Germinal center (tissue), 1 donor: ENCODE data around the gene LIPH.
A peak's percentile ranks its signal among the peaks of the same experiment; 100 is the strongest.

Experiments
- DNase-seq: peaks from one replicate; pipeline ENCODE4 v3.0.0; 2012; ENCODE audit warnings: mixed read lengths, low spot score

LIPH gene

DNA sequence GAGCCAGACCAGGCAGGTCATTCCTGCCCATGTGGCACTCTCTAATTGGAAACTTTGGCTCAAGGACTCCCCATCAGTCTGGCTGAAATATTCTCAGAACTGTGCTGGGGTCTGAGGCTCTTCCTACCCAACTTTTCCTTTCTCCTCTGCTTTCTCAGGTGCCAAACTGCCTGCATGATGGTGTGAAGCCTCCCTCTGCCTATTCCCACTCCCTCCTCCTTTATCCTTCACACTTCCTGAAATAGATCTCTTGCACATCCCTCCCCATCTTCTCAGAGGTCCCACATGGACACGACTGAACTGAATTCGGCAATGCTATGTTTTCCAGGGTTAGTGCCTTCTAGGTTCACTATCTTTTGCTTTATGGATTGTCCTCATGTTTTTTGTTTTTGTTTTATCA, 12.5 kb downstream of the LIPH start:
- no peak for DNase-seq

DNA sequence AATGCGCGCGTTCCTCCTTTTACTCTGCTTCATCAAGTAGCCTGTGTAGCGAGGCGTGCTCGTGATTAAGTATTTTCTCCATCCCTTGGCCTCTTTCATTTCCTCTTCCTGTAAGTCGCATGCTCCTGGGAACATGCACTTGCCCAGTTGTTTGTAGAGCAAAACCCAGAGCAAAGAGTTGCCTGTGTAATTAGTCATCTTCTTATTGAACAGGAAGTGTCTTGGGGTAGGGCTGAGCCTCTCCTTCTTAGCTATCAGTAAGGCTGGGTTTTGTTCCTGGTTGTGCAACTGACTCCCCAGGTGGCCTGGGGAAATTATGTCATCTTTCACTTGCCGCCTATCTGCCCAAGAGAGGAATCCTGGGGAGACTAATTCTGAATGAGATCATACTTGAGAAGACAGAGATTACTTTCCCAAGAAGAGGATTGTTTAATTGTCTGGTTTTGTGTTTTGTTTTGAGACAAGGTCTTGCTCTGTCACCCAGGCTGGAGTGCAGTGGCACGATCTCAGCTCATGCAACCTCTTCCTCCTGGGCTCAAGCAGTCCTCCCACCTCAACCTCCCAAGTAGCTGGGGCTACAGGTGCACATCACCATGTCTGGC, 14.9 kb downstream of the LIPH start:
- peak; percentile 34 for DNase-seq

DNA sequence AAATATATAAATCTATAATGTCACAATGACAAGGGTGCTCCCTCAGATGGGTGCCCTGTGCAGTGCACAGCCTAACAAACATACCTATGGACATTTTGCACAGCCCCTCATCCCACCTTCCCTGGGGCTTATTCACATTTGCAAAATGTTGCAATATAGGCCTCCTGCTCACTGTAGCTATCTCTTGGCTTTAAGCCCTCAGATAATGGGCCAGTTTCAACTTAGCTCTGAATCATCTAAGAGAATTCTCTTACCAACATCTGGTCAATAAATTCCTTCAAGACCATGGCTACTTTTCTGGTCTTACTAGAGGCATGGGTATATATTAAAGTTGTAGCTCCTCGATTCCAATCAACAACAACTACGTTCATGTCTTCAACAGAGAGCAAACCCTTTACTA, 17.9 kb downstream of the LIPH start:
- no peak for DNase-seq

DNA sequence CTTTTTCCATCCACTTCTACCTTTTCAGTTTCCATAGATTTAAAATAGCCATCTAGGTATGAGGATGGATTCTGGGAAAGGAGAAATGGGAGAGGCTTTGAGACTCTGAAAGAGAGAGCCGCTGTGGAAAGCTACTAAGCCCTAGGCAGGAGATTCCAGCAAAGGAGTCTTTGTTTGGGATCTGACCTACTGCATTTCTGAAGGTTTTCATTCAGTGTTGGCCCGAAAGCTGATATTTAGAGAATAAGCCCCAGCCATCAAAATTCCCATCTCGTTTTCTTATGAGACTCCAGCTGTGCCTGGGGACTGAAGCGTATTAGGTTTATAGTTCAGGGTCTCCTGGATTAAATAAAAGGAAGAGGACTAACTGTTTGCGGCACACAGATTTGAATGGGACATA, 19.5 kb downstream of the LIPH start:
- DNase-seq = no peak

DNA sequence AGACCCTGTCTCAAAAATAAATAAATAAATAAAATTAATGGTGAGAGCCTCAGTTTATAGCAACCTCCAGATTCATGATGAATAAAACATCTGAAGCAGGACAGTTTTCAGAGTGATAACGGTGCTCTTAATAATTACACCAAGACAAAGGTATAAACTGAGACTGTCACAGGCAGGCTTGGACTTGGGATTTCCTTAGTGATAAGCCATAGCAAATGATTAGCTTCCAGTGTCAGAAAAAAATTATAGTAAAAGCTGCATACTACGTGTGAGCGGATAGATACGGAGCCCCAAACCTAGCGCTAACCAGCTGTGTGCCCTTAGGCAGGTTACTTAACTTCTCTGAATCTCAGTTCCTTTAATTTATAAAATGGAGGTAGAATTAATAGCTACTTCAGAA, 21.5 kb downstream of the LIPH start:
- DNase-seq = no peak

DNA sequence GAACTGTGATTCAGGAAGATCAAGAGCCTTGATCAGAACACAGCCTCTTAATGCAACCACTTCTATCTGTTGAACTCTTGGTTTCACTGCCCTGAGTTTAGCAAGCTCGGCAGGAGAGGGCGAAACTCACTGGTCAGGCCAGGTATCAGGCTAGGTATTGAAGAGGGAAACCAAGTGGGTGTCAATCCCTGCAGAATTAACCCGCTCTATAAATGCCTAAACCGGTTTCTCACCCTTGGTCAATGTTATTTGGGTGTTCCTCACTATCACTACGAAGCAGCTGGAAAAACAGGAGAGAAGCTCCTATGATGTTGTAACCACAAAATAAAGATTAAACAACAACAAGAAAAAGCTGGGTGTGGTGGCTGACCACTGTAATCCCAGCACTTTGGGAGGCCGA, 23.9 kb downstream of the LIPH start:
- DNase-seq = no peak

DNA sequence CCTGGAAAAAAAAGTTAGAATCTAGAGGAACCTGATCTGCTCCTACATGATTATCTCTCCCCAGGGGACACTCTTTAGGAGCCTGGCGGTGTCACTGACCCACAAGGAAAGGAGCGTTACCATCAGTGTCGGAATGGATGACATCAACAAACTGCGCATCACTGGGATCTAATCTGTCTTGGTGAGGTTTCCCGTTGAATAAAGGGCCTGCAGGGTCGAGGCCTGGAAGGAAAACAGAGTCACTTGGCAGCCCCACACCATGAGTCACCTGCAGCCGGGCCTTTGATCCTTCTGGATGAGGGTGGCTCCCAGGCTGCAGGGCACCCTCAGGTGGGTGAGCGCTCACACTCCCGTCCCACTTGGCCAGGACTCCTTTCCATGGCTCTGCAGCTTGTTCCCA, 25.0 kb downstream of the LIPH start:
- DNase-seq = no peak

DNA sequence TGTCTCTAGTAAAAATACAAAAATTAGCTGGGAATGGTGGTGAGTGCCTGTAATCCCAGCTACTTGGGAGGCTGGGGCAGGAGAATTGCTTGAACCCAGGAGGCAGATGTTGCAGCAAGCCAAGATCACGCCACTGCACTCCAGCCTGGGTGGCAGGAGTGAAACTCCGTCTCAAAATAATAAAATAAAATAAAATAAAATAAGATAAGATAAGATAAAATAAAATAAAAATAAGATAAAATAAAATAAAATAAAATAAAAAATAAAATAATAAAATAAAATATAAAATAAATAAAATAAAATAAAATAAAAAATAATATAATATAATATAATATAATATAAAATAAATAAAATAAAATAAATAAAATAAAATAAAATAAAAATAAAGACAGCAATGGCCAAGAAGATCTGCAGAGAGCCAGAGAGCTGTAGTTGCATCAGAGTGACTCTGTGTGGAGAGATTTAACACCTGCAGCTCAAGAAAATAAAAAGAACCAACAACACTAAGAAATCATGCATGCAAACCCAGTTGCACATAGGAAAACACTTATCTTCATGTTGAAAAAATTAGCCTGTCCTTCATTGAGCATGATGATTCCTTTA, 25.9 kb downstream of the LIPH start:
- no peak for DNase-seq

DNA sequence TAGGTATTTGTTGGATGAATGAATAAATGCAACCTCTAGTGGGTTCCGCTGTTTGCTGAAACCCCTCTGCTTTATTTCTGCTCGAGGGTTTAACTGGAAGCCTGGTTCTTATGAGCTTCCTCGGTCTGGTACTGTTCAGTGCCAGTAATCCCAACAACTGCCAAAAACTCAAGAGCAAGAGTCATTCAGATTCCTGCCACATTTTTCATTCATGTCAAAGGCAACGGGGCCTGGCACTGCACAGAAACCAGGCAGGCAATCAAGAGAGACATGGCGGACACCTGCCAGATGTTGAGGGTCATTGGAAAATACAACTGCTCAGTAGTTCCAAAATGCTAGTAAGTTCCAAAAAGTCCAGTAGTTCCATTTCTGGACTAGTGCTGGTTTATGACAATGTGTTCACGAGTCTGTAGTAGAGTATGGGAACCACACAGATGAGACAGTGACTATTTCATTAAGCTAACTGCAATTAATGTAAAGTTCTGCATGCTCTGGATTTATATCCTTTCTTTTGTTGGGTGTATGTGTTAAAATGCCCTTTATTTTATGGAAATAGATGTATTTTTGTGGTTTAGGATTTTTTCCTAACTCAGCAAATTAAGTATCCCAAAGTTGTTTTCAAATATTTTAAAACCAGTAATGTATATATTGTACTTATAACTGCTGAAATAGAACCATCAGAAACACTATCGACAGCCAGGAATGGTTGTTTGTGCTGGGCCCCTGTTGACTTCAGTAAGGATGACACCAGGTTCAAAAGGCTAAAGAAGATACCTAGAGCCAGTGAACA, 30.8 kb downstream of the LIPH start:
- DNase-seq = no peak

DNA sequence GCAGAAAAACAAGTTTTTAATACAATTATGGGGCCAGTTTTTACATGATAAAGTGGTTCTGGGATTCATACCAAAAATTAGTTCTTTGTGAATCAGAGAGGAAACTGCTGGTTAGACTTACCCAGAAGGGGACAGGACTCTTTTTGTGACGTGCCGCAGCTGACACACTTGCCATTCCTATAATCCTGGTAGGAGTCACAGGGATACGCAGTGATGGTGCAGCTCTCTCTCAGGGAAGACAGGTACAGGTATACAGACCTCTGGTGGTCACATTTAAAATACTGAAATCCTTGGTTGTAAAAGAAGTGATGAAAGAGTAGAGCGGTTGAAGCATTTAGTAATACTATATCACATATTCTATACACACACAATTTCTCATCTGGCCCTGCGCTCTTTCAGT, 33.4 kb downstream of the LIPH start:
- no peak for DNase-seq

DNA sequence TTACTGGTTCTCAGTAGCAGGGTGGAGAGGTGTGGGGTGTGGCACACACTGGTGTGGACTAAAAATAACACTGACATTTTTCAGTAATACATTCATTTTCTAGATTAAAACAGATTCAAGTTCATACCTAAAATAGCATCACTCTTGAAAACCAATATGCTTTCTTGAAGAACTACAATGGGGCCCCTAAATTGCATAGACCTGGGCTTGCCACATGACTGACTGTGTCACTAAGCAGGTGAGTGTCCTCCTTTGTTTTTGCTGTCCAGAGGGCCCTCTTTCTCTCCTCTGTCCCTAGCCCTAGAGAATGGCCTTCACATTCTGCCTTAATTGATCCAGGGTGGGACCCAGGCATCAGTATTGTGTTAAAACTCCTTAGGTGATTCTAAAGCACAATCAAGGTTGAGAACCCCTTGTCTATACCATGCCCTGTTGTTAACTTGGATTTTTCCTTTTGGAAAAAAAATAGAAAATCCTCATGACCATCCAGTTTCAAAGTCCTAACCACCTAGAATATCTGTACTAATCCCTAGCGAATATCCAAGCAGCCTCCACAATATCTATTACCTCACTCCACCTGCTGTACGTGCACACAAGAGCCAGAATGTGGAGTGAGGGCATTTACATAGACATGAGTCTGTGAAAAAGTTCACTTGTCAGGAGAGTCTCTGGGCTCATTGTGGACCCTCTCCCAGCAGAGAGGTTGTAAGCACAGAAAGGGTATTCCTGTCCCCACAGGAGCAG, 34.8 kb downstream of the LIPH start:
- no peak for DNase-seq

DNA sequence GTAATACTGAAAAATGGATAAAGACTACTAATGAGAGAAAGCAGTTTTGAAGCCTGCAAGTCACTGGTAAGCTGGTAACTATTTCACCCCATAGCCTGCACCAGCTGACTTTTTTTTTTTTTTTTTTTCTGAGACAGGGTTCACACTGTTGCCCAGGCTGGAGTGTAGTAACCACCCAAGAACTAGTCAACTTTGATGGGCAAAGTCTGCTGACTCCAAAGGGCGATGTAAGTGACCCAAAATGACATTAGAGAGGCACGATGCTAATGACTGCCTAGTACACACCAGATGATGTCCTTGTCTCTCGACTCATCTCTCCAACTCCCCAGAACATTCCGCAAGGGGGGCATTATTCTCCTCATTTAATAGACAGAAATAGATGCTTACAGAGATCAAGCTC, 40.7 kb downstream of the LIPH start:
- no peak for DNase-seq

DNA sequence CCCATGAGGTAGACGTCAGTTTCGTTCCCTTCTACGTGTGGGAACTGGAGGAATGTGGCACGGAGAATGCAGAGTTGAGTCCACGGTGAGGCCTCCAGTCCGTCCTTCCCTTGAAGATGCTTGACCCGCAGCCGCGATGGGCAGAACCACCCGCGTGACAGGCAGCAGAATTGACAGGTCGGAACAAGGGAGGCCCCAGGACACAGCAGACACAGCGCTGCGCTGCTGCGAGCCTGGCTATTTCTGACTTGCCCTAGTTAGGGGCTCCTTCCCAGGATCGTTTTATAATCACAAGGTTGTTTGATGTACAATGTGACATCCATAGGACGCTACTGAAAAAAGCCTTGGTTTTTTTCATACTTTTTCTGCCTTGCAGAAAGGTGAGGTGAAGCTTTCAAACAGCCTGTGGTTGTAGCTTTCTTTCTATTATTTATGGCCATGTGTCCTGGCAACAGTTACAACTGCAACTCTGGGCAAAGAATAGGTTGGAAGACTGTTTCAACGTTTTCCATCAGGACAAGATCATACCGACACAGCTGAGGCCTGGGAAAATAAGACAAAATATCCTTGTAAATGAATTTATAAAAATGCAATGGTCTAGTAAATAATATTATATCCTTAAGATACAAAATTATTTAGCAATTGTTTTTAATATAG, 43.9 kb downstream of the LIPH start:
- no peak for DNase-seq

DNA sequence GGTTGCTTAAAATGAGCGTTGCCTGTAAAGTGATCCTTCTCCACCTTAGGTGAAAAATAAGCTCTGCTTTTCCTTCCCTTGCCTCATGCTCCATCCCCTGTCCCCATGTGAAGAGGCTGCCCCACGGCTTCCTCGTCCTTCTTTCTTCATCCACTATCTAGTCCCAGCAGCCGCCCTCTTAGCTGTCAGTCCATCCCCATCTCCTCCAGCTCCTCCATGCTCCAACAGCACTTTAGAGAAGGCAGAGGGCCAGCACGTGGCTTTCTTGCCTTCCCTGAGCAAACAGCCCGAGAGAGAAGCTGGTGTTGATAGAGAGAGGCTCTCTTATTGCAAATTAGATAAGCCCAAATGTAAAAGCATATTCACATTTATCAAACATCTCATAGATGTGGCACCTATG, 44.5 kb downstream of the LIPH start:
- DNase-seq = no peak

DNA sequence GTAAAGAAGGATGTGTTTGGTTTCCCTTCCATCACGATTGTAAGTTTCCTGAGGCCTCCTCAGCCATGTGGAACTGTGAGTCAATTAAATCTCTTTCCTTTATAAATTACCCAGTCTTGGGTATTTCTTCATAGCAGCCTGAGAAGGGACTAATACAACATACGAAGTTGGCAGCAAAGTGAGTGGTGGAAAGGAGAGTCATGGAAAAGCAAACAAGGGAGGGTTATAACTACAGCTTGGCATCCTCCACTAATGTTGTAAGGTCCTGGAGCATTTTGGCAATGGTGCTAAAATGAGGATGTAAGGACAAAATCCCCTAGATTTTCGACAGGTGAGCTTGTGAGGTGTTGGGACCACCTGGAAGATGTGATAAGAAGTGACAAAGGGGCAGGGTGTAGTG, 47.8 kb downstream of the LIPH start:
- no peak for DNase-seq

DNA sequence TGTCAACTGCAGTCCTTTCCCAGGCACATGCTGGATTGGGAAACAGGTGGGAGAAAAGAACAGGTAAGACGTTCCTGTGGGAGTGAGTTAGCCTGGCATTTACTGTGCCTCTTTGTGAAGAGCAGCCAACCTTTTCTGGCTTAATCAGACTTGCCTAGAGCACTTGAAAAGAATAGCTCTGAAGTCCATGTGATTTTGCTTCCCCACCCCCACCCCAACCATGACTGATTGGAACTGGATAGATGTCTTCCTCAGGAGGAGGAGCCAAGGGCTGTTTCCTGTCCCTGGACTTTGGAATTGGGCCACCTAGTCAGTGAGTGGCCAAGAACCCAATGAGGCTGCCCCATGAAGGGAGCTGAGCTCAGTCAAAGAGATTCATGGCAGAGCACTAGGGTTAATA, 48.9 kb downstream of the LIPH start:
- DNase-seq = no peak

DNA sequence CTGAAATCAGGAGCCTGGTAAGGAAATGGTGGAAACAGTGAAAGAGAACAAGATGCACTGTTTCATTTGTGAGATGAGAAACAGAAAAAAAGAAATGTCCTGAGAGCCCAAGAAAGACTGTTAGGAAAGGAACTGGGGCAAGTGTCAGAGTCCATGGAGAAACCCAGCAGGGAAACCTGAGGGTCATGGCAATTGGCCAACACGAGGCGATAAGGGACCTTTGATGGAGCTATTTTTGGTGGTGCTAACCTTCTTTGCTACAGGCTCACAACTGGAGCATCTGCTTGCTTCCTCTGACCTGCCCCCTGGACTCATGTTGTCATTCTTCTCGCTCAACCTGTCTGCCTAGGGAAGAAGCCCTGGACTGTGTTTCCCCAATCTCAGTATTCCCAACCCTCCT, 49.4 kb downstream of the LIPH start:
- no peak for DNase-seq

DNA sequence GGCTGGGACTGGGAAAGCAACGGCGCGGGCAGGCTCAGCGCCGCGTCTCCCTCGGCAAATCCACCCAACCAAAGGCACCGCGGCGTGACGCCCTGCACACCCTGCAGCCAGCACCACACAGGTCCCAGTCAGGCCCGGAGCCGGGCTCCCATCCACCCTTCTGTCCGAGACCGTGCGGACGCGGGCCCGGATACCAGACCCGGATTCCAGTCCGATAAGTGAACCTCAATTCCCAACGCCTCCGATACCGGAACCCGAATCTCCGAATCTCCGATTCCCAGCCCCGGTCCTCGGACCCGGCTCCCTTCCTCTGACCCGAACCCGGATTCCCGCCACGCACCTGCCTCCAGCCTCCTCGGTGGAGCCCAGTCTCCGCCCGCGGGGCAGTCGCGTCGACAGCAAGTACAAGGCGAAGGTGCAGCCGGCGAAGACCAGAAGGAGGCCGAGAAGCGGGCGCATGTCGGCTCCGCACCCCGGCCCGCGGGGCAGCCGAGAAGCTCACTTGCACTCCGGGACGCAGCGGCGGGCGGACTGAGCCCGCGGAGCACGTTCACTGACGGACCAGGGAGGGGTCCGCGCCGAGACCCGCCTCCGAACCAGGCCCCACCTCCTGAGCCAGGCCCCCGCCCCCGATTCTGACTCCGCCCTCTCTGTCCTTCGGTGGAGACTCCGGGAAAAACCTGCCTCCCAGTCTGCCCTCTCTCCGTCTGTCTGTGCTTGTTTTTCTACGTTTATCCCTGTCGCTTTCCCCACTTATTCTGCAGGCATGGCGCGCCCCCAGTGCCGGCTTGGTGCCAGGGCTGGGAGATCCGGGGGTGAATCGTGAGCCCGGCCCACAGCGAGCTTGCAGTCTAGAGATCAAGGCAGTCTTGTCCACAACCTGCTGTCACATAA, 53.6 kb downstream of the LIPH start, which contains the start of gene TMEM41A:
TSS of gene TMEM41A (minus strand) at position 533 of the 894 bp plus-strand sequence. CDS start at position 459, 74 bp downstream.
- DNase-seq = peak; percentile 96

DNA sequence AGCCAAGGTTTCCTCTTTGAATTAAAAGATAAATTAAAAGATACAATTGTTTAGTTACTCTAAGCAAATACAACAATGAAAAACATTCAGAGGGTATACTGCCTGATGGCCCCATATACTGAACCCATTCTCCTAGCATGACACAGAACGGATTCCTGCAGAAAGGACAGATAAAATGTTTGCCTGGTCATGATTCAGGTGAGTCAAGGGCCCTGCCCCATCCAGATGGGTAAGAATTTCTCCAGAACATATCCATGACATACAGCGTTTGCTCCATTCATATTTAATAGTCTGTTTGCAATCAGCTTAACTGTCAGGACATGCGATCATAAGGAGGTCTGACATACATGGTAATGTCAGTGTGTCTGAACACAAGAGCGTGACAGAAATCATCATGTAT, 62.1 kb downstream of the LIPH start:
- DNase-seq = no peak

DNA sequence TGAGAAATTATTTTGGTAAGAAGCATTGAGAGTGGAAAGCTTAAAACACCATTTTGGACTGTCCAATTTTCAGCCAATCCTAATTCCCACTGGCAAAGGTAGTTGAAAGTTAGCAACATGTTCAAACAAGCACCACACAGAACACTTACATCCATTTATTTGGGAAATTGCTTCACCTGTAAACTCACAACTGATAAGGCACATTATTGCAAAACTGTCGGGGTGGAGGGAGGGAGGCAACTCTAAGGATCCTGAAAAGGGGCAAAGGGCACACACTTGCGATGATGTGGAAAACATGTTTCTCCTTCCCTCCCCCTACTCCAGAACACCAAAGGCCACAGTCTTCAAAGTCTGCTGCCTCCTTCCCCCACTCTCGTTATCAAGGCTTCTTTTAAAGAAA, 62.9 kb downstream of the LIPH start:
- no peak for DNase-seq

DNA sequence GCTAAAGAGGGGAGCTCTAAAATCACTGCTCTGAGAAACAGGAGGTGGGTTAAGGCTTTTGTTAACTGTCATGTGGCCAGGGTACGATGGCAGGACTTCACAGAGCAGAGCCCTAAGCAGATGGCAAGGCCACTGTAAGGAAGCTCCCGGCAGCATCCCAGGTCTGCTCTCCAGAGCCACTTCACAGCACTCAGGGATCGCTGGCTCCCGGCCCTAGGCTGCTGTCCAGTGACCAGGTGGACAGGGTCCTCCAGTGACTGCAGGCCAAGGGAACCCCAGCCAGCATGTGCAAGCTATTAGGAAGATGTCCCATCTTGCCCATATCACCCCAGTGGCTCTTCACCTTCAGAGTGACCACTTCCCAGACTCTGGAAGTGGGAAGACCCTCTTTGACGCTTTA, 63.9 kb downstream of the LIPH start:
- no peak for DNase-seq
